ENCODE data around the gene DCP2.

The DCP2 gene

DNA sequence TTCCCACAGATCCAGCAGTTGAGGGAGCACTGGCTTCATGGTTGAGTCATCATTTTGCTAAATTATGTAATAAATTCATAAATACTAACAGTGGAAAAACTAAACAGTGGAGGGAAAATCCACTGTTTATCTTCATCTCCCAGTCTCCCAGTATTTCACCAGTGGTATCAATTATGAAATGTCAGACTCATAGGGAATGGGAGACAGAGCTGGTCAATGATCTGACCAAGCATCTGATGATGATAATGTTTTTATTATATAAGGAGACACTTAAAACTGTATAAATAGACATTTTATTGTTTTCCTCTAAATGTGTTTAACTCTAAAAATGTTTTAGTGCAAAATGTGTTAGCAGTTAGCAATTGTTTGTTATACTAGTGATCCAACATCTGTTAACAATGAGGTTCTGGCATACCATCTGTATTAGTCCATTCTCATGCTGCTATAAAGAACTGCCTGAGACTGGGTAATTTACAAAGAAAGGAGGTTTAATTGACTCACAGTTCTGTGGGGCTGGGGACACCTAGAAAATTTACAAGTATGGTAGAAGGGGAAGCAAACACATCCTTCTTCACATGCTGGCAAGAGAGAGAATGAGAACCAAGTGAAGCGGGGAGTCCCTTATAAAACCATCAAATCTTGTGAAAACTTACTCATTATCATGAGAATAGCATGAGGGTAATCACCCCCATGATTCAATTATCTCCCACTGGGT is 42.8 kb upstream of the DCP2 start:
- TF ChIP-seq, protein P1, sequence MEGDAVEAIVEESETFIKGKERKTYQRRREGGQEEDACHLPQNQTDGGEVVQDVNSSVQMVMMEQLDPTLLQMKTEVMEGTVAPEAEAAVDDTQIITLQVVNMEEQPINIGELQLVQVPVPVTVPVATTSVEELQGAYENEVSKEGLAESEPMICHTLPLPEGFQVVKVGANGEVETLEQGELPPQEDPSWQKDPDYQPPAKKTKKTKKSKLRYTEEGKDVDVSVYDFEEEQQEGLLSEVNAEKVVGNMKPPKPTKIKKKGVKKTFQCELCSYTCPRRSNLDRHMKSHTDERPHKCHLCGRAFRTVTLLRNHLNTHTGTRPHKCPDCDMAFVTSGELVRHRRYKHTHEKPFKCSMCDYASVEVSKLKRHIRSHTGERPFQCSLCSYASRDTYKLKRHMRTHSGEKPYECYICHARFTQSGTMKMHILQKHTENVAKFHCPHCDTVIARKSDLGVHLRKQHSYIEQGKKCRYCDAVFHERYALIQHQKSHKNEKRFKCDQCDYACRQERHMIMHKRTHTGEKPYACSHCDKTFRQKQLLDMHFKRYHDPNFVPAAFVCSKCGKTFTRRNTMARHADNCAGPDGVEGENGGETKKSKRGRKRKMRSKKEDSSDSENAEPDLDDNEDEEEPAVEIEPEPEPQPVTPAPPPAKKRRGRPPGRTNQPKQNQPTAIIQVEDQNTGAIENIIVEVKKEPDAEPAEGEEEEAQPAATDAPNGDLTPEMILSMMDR (IDR thresholded peaks at IDR 0.05; ENCODE audit: low read depth, low read length, missing control alignments): no peak
- Histone ChIP-seq H3K36me3 (replicated peaks) (no peaks in the 10 kb centered on the region), H3K27ac (no peak overlapping the region), H3K27me3 (replicated peaks) (no peaks in the 10 kb centered on the region), H3K4me3 (ENCODE audit: low read depth, low read length) (no peak overlapping the region)
- in situ Hi-C loops (cut with HindIII; ENCODE audit: low pct_ligation_motif_present, low sequenced_read_pairs): no loop called here
- DNase-seq: no peak

DNA sequence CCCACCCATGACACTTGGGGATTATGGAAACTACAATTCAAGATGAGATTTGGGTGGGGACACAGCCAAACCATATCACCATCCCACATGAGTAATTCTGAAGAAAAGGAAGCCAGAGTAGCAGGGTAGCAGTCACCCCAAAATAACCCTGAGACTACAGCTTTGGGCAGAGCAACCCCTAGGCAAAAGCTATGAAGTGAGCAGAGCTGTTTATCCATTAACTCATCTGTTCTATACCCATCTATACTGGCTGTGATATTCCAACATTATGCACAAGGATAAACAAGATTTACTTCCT is 42.3 kb upstream of the DCP2 start:
- Histone ChIP-seq H3K36me3 (replicated peaks) (no peaks in the 10 kb centered on the region), H3K27me3 (replicated peaks) (no peaks in the 10 kb centered on the region), H3K27ac (no peak overlapping the region), H3K4me3 (ENCODE audit: low read depth, low read length) (no peak overlapping the region)
- in situ Hi-C loops (cut with HindIII; ENCODE audit: low pct_ligation_motif_present, low sequenced_read_pairs): no loop called here
- TF ChIP-seq, protein P1 (IDR thresholded peaks at IDR 0.05; ENCODE audit: low read depth, low read length, missing control alignments): no peak
- no peak for DNase-seq

- TF ChIP-seq, protein P1 (IDR thresholded peaks at IDR 0.05; ENCODE audit: low read depth, low read length, missing control alignments): no peak
- Histone ChIP-seq H3K27me3 (replicated peaks) (no peaks in the 10 kb centered on the region), H3K36me3 (replicated peaks) (no peaks in the 10 kb centered on the region), H3K27ac (no peak overlapping the region), H3K4me3 (ENCODE audit: low read depth, low read length) (no peak overlapping the region)
- in situ Hi-C loops (cut with HindIII; ENCODE audit: low pct_ligation_motif_present, low sequenced_read_pairs): no loop called here
- no peak for DNase-seq
These were observed 40.9 kb upstream of the DCP2 start for GRCh38 chr5:112935675-112936074.

- no peaks in the 10 kb centered on the region for H3K27me3 ChIP-seq (replicated peaks)
- H3K4me3 ChIP-seq (ENCODE audit: low read depth, low read length): no peak overlapping the region
- in situ Hi-C loops (cut with HindIII; ENCODE audit: low pct_ligation_motif_present, low sequenced_read_pairs): no loop called here
- no peak overlapping the region for H3K27ac ChIP-seq
- no peak for DNase-seq
- H3K36me3 ChIP-seq (replicated peaks): no peaks in the 10 kb centered on the region
- TF ChIP-seq, protein P1 (IDR thresholded peaks at IDR 0.05; ENCODE audit: low read depth, low read length, missing control alignments): no peak
These were observed 38.3 kb upstream of the DCP2 start for GRCh38 chr5:112938286-112938685.

DNA sequence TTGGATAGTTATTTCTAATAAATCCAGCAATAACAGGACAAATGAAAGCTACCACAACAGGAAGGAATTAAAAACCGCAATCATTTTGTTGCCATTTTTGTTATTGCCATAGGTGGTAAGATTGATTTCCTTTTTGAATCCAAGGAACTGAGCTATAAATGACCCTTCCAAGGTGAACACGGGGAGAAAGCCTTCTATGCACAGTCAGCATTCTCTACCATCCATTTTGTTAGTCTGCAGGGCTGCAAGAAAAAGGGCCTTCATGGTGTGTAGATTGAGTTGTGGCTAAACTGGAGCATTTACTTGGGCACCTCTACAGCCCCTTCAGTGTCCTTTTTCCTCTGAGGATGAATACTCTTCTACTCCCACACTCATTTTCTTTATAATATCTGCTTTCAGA is 35.9 kb upstream of the DCP2 start:
- TF ChIP-seq, protein P1 (IDR thresholded peaks at IDR 0.05; ENCODE audit: low read depth, low read length, missing control alignments): no peak
- Histone ChIP-seq H3K27ac (no peak overlapping the region), H3K27me3 (replicated peaks) (no peaks in the 10 kb centered on the region), H3K36me3 (replicated peaks) (no peaks in the 10 kb centered on the region), H3K4me3 (ENCODE audit: low read depth, low read length) (no peak overlapping the region)
- in situ Hi-C loops (cut with HindIII; ENCODE audit: low pct_ligation_motif_present, low sequenced_read_pairs): no loop called here
- no peak for DNase-seq

DNA sequence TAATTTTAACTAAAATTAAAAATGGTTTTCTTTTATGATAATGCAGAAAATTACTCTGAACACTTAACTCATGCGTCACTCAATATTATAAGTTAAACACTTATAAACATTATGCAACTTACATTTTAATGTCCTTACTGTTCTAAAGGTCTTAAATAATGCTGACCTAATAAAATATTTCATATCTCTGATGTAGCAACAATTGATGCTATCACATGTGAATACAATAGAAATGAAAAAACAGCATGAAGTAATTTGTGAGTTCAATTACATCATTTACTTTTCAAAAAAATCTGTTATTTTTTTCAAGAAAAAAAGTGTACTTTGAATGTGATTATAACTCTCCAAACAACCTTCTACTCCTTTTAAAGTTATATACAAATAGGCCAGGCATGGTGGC is 28.1 kb upstream of the DCP2 start:
- no peak for DNase-seq
- Histone ChIP-seq H3K36me3 (replicated peaks) (no peaks in the 10 kb centered on the region), H3K4me3 (ENCODE audit: low read depth, low read length) (no peak overlapping the region), H3K27me3 (replicated peaks) (no peaks in the 10 kb centered on the region), H3K27ac (no peak overlapping the region)
- in situ Hi-C loops (cut with HindIII; ENCODE audit: low pct_ligation_motif_present, low sequenced_read_pairs): no loop called here
- TF ChIP-seq, protein P1 (IDR thresholded peaks at IDR 0.05; ENCODE audit: low read depth, low read length, missing control alignments): no peak
